ENCODE measurements around the gene EPS8. TPM values are rescaled to one million over a fixed set of nuclear protein-coding genes. Genes with fewer than 3 reads are reported as not detected.

EPS8 gene
- total RNA-seq, 1 experiment from 2014 or later, result 32.0 TPM

DNA sequence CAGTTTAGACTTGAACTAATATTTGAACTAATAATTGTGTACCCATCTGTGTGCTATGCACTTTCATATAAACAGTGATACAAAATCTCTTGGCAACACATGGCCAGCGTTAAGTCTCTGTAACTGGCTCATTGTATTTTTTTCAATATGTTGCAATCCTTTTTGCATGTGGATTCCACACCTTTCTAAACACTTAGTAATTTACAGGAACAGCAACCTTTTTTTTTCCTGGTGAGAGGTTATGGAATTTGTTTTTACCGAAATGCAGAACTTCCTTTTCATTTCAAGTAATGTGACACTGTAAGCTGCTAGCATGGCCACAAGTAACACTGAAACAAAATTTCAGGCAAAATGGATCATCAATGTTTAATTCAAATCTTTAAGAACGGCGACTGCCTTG lies 45.4 kb upstream of the EPS8 start:
- intact Hi-C loops (cut with micrococcal nuclease; ENCODE audit: unreplicated experiment), result no loop called here
- no TSS peak for BruUV-seq (replicated peaks)
- Histone ChIP-seq H3K9me3 (ENCODE audit: control insufficient read depth, insufficient read depth, low read depth, low read length) (no peaks in the 10 kb centered on the region), H3K27ac (ENCODE audit: low read length) (no peak overlapping the region), H3K4me3 (ENCODE audit: low read depth in 2 of 2, low read length in 2 of 2) (no peak overlapping the region), H3K36me3 (ENCODE audit: control insufficient read depth, insufficient read depth, low read length) (no peaks in the 10 kb centered on the region), H3K27me3 (ENCODE audit: control insufficient read depth, insufficient read depth, low read length) (no peaks in the 10 kb centered on the region), H3K4me1 (ENCODE audit: control insufficient read depth, insufficient read depth, low read length) (no peaks in the 10 kb centered on the region)
- in situ Hi-C loops (cut with HindIII; ENCODE audit: low pct_unique_long_range_greater_than_20kb, low sequenced_read_pairs), result no loop called here
- TF ChIP-seq, protein P1, sequence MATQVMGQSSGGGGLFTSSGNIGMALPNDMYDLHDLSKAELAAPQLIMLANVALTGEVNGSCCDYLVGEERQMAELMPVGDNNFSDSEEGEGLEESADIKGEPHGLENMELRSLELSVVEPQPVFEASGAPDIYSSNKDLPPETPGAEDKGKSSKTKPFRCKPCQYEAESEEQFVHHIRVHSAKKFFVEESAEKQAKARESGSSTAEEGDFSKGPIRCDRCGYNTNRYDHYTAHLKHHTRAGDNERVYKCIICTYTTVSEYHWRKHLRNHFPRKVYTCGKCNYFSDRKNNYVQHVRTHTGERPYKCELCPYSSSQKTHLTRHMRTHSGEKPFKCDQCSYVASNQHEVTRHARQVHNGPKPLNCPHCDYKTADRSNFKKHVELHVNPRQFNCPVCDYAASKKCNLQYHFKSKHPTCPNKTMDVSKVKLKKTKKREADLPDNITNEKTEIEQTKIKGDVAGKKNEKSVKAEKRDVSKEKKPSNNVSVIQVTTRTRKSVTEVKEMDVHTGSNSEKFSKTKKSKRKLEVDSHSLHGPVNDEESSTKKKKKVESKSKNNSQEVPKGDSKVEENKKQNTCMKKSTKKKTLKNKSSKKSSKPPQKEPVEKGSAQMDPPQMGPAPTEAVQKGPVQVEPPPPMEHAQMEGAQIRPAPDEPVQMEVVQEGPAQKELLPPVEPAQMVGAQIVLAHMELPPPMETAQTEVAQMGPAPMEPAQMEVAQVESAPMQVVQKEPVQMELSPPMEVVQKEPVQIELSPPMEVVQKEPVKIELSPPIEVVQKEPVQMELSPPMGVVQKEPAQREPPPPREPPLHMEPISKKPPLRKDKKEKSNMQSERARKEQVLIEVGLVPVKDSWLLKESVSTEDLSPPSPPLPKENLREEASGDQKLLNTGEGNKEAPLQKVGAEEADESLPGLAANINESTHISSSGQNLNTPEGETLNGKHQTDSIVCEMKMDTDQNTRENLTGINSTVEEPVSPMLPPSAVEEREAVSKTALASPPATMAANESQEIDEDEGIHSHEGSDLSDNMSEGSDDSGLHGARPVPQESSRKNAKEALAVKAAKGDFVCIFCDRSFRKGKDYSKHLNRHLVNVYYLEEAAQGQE (IDR thresholded peaks at IDR 0.05; ENCODE audit: insufficient read depth in 1 of 2, low read depth in 2 of 2, low read length in 1 of 2), result no peak
- TF ChIP-seq TCF7L2 (IDR thresholded peaks at IDR 0.05; ENCODE audit: low read depth, low read length) (no peak), SIN3A (IDR thresholded peaks at IDR 0.05; ENCODE audit: borderline replicate concordance, insufficient read depth, low read depth, low read length) (no peak), POLR2AphosphoS5 (IDR thresholded peaks at IDR 0.05; ENCODE audit: low read depth, low read length) (no peak)
- TF ChIP-seq, protein P2, sequence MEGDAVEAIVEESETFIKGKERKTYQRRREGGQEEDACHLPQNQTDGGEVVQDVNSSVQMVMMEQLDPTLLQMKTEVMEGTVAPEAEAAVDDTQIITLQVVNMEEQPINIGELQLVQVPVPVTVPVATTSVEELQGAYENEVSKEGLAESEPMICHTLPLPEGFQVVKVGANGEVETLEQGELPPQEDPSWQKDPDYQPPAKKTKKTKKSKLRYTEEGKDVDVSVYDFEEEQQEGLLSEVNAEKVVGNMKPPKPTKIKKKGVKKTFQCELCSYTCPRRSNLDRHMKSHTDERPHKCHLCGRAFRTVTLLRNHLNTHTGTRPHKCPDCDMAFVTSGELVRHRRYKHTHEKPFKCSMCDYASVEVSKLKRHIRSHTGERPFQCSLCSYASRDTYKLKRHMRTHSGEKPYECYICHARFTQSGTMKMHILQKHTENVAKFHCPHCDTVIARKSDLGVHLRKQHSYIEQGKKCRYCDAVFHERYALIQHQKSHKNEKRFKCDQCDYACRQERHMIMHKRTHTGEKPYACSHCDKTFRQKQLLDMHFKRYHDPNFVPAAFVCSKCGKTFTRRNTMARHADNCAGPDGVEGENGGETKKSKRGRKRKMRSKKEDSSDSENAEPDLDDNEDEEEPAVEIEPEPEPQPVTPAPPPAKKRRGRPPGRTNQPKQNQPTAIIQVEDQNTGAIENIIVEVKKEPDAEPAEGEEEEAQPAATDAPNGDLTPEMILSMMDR (IDR thresholded peaks at IDR 0.05), result no peak
- ChIA-PET CTCF (no interaction called here), POLR2A (no interaction called here)
- ATAC-seq (no peak), DNase-seq (ENCODE audit: low read depth, low spot score) (no peak)

DNA sequence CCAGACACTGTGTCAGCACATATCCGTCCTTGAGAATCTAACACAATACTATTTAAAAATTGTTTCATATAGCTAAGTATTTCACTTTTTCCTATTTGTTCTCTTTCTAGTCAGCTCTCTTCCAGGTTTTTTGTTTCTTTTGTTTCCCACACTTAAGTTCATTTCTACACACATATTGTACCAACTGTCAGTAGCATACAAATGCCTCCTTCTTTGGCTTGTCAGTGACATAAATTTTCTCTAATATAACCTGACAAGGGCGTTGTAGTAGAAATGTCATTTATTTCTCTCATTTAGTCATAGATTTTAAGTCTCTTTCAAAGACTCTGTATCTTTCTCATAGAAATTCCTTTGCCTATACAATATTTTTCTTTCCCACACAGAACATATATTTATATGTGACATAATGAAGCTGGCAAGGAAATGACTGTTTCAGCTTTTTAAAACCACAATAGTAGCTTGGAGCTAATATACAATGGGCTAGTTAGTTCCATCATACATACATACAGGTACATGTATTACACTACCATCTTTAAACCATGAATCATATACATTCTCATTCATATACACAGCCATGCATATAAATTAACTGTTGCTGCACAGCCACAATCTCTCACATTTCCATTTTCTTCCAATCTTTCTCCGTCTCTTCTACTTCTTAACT lies 42.3 kb upstream of the EPS8 start:
- in situ Hi-C loops (cut with HindIII; ENCODE audit: low pct_unique_long_range_greater_than_20kb, low sequenced_read_pairs), result no loop called here
- Histone ChIP-seq H3K36me3 (ENCODE audit: control insufficient read depth, insufficient read depth, low read length) (no peaks in the 10 kb centered on the region), H3K4me1 (ENCODE audit: control insufficient read depth, insufficient read depth, low read length) (no peaks in the 10 kb centered on the region), H3K9me3 (ENCODE audit: control insufficient read depth, insufficient read depth, low read depth, low read length) (no peaks in the 10 kb centered on the region), H3K4me3 (ENCODE audit: low read depth in 2 of 2, low read length in 2 of 2) (no peak overlapping the region), H3K27ac (ENCODE audit: low read length) (no peak overlapping the region), H3K27me3 (ENCODE audit: control insufficient read depth, insufficient read depth, low read length) (no peaks in the 10 kb centered on the region)
- POLR2A ChIA-PET, result no interaction called here
- ATAC-seq (no peak), DNase-seq (ENCODE audit: low read depth, low spot score) (no peak)
- TF ChIP-seq POLR2AphosphoS5 (IDR thresholded peaks at IDR 0.05; ENCODE audit: low read depth, low read length) (no peak), TCF7L2 (IDR thresholded peaks at IDR 0.05; ENCODE audit: low read depth, low read length) (no peak), SIN3A (IDR thresholded peaks at IDR 0.05; ENCODE audit: borderline replicate concordance, insufficient read depth, low read depth, low read length) (no peak)
- CTCF ChIA-PET, result no interaction called here
- intact Hi-C loops (cut with micrococcal nuclease; ENCODE audit: unreplicated experiment), result no loop called here
- no TSS peak for BruUV-seq (replicated peaks)

DNA sequence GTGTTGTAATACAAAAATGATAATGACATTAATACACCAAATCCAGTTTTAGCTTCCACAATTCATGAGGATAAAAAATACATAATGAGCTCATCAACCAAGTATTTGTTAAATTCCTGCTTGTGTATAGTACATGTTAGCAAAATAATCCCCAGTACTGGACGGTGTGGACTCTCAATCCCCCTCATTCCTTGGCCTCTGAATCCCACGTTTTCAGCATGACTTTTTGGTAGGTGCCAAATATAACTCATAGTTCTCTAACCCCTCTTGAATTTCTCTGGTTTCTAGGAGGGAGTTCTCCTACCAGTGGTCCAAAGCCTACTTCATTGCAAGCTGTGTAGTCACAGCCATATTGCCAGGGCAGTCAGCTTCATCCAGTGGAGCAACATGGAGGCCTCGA lies 41.4 kb upstream of the EPS8 start:
- DNase-seq (ENCODE audit: low read depth, low spot score) (no peak), ATAC-seq (no peak)
- no peak overlapping the region for H3K4me3 ChIP-seq (ENCODE audit: low read depth in 2 of 2, low read length in 2 of 2)
- CTCF ChIA-PET, result no interaction called here
- POLR2A ChIA-PET, result no interaction called here
- intact Hi-C loops (cut with micrococcal nuclease; ENCODE audit: unreplicated experiment), result no loop called here
- in situ Hi-C loops (cut with HindIII; ENCODE audit: low pct_unique_long_range_greater_than_20kb, low sequenced_read_pairs), result no loop called here
- no peaks in the 10 kb centered on the region for H3K27me3 ChIP-seq (ENCODE audit: control insufficient read depth, insufficient read depth, low read length)
- no peak overlapping the region for H3K27ac ChIP-seq (ENCODE audit: low read length)
- TF ChIP-seq TCF7L2 (IDR thresholded peaks at IDR 0.05; ENCODE audit: low read depth, low read length) (no peak), POLR2AphosphoS5 (IDR thresholded peaks at IDR 0.05; ENCODE audit: low read depth, low read length) (no peak), SIN3A (IDR thresholded peaks at IDR 0.05; ENCODE audit: borderline replicate concordance, insufficient read depth, low read depth, low read length) (no peak)
- TF ChIP-seq, protein P2 (IDR thresholded peaks at IDR 0.05), result no peak
- TF ChIP-seq, protein P1 (IDR thresholded peaks at IDR 0.05; ENCODE audit: insufficient read depth in 1 of 2, low read depth in 2 of 2, low read length in 1 of 2), result no peak
- no TSS peak for BruUV-seq (replicated peaks)
- no peaks in the 10 kb centered on the region for H3K9me3 ChIP-seq (ENCODE audit: control insufficient read depth, insufficient read depth, low read depth, low read length)
- no peaks in the 10 kb centered on the region for H3K36me3 ChIP-seq (ENCODE audit: control insufficient read depth, insufficient read depth, low read length)
- no peaks in the 10 kb centered on the region for H3K4me1 ChIP-seq (ENCODE audit: control insufficient read depth, insufficient read depth, low read length)
